HCT116 (cell line): ENCODE measurements around the gene CHI3L2. TPM values are rescaled to one million over a fixed set of nuclear protein-coding genes. Genes with fewer than 3 reads are reported as not detected.

ENCODE experiments used
- ATAC-seq: fragments of 200-7000 bp; cut with Tn5 transposase; 2 replicates; pipeline ENCODE4 v1.9.1; 2020; ENCODE audit warnings: mild to moderate bottlenecking, moderate library complexity
- BruUV-seq: library from RNA; stranded (reverse); fragments of 400-500 nt; replicated peaks from 2 replicates; lab custom pipeline; 2021; lab: Mats Ljungman, UMichigan
- CTCF ChIA-PET: fragments of 300-600 bp; sonication (Branson Sonifier 250); formaldehyde crosslinking; loops from one replicate; lab custom pipeline; 2021; ENCODE audit warnings: antibody characterized with exemption; lab: Charles Lee
- POLR2A ChIA-PET: fragments of 300-600, 350-600 bp; sonication (Branson Sonifier 250); formaldehyde crosslinking; loops from one replicate; lab custom pipeline; 2021; ENCODE audit warnings: antibody characterized with exemption; lab: Charles Lee
- RAD21 ChIA-PET, 2 experiments: fragments of 300-600 bp; sonication (Branson Sonifier 250); formaldehyde crosslinking; loops; one replicate each; lab custom pipeline; 2023; ENCODE audit warnings: low total read pairs in 2 of 2; ENCODE audit not compliant: uncharacterized antibody in 2 of 2, unreplicated experiment in 2 of 2, low non-redundant PET in 1 of 2; lab: Charles Lee
- DNase-seq: peaks from one replicate; pipeline ENCODE4 v3.0.0-alpha.2; 2010; ENCODE audit warnings: low read depth, low spot score
- H2AFZ ChIP-seq: fragments of 200-600 bp; shearing (Covaris generic), sonication (generic); 2 replicates; pipeline ENCODE4 v1.6.1; 2017; ENCODE audit warnings: low read depth, mixed run types, mixed read lengths, antibody characterized with exemption, low read length; ENCODE audit not compliant: poor library complexity, severe bottlenecking
- H3K27ac ChIP-seq: 2 replicates; pipeline ENCODE4 v1.5.1; 2012; ENCODE audit warnings: low read depth, low read length
- H3K27me3 ChIP-seq: fragments of 200-600 bp; sonication (generic); 2 replicates; pipeline ENCODE4 v1.6.1; 2016; ENCODE audit warnings: mixed run types, low read length, mixed read lengths; ENCODE audit not compliant: insufficient read depth
- H3K36me3 ChIP-seq, 2 experiments: fragments of 200-500 bp in 1 of 2; fragments of 200-600 bp in 1 of 2; sonication (Bioruptor generic) in 1 of 2; sonication (generic) in 1 of 2; 2 replicates each; pipeline versions ENCODE4 v1.5.1 to v1.6.1; 2014 to 2016; ENCODE audit warnings: low read length in 2 of 2, inconsistent platforms in 1 of 2, mixed read lengths in 1 of 2, mixed run types in 1 of 2; ENCODE audit not compliant: insufficient read depth in 2 of 2, control insufficient read depth in 1 of 2
- H3K4me1 ChIP-seq, 2 experiments: fragments of 200-600 bp in 1 of 2; sonication (generic) in 1 of 2; 2 replicates each; pipeline versions ENCODE4 v1.5.1 to v1.6.1; 2012 to 2017; ENCODE audit warnings: low read length in 2 of 2, inconsistent platforms in 1 of 2, mild to moderate bottlenecking in 1 of 2, mixed read lengths in 1 of 2, mixed run types in 1 of 2, moderate library complexity in 1 of 2; ENCODE audit not compliant: insufficient read depth in 2 of 2, control insufficient read depth in 1 of 2
- H3K4me2 ChIP-seq: fragments of 200-600 bp; sonication (generic); 2 replicates; pipeline ENCODE4 v1.6.1; 2017; ENCODE audit warnings: mixed run types, low read length, mixed read lengths
- H3K4me3 ChIP-seq, 2 experiments: fragments of 200-600 bp in 1 of 2; sonication (generic) in 1 of 2; replicated peaks in 1 of 2; 2 replicates each; pipeline ENCODE4 v1.5.1; 2011 to 2016; ENCODE audit warnings: low read length in 2 of 2, control low read depth in 1 of 2, low read depth in 1 of 2, mild to moderate bottlenecking in 1 of 2, mixed read lengths in 1 of 2, mixed run types in 1 of 2
- H3K79me2 ChIP-seq: fragments of 200-600 bp; sonication (generic); 2 replicates; pipeline ENCODE4 v1.6.1; 2017; ENCODE audit warnings: mild to moderate bottlenecking, mixed run types, low read length, moderate library complexity, mixed read lengths; ENCODE audit not compliant: insufficient read depth
- H3K9ac ChIP-seq: fragments of 200-600 bp; sonication (generic); 2 replicates; pipeline ENCODE4 v1.6.1; 2016; ENCODE audit warnings: low read length, mixed read lengths
- H3K9me2 ChIP-seq: fragments of 200-600 bp; sonication (generic), shearing (Covaris generic); 2 replicates; pipeline ENCODE4 v1.6.1; 2017; ENCODE audit warnings: mixed run types, mild to moderate bottlenecking, moderate library complexity; ENCODE audit not compliant: insufficient read depth
- H3K9me3 ChIP-seq, 2 experiments: fragments of 200-500 bp in 1 of 2; fragments of 200-600 bp in 1 of 2; sonication (Bioruptor generic) in 1 of 2; sonication (generic) in 1 of 2; 2 replicates each; pipeline ENCODE4 v1.6.1; 2014 to 2017; ENCODE audit warnings: low read length in 2 of 2, mixed read lengths in 2 of 2, inconsistent platforms in 1 of 2, low read depth in 1 of 2, mild to moderate bottlenecking in 1 of 2, mixed run types in 1 of 2, moderate library complexity in 1 of 2; ENCODE audit not compliant: control insufficient read depth in 1 of 2, insufficient read depth in 1 of 2
- H4K20me1 ChIP-seq: fragments of 200-600 bp; sonication (generic), shearing (Covaris generic); 2 replicates; pipeline ENCODE4 v1.6.1; 2017; ENCODE audit warnings: mixed run types, mild to moderate bottlenecking, moderate library complexity; ENCODE audit not compliant: insufficient read depth
- ELF1 ChIP-seq: IDR thresholded peaks from 2 replicates; pipeline ENCODE4 v1.6.1; 2012; ENCODE audit warnings: low read depth, borderline replicate concordance
- EZH2phosphoT487 ChIP-seq: fragments of 200-600 bp; IDR thresholded peaks from 2 replicates; pipeline ENCODE4 v1.6.1; 2018; ENCODE audit warnings: antibody characterized with exemption, borderline replicate concordance
- FOSL1 ChIP-seq: IDR thresholded peaks from 2 replicates; pipeline ENCODE4 v1.6.1; 2012; ENCODE audit warnings: low read depth
- JUND ChIP-seq: IDR thresholded peaks from 2 replicates; pipeline ENCODE4 v1.6.1; 2012
- POLR2AphosphoS5 ChIP-seq: IDR thresholded peaks from 2 replicates; pipeline ENCODE4 v1.6.1; 2011; ENCODE audit warnings: mild to moderate bottlenecking, low read depth, low read length, moderate library complexity
- RAD21 ChIP-seq: IDR thresholded peaks from 2 replicates; pipeline ENCODE4 v1.6.1; 2012; ENCODE audit warnings: low read depth, mild to moderate bottlenecking
- REST ChIP-seq: IDR thresholded peaks from 2 replicates; pipeline ENCODE4 v1.6.1; 2012; ENCODE audit warnings: low read depth
- SIN3A ChIP-seq: IDR thresholded peaks from 2 replicates; pipeline ENCODE4 v1.6.1; 2012; ENCODE audit warnings: low read depth
- TCF7L2 ChIP-seq: IDR thresholded peaks from 2 replicates; pipeline ENCODE4 v1.7.0; 2011; ENCODE audit warnings: borderline replicate concordance, inconsistent platforms; ENCODE audit not compliant: insufficient read depth, insufficient read length; ENCODE audit errors: extremely low read depth
- YY1 ChIP-seq: IDR thresholded peaks from 2 replicates; pipeline ENCODE4 v1.6.1; 2011; ENCODE audit warnings: low read length, low read depth, moderate library complexity, mild to moderate bottlenecking; ENCODE audit not compliant: insufficient replicate concordance; ENCODE audit errors: extremely low read depth
- ZNF274 ChIP-seq: fragments of 200-500 bp; sonication (Bioruptor generic); IDR thresholded peaks from 2 replicates; pipeline ENCODE4 v1.6.1; 2014; ENCODE audit warnings: mild to moderate bottlenecking, low read depth, low read length, inconsistent platforms
- intact Hi-C: fragments of 100-400 bp; cut with micrococcal nuclease; formaldehyde crosslinking; loops from 2 replicates; pipeline ENCODE4 v1.10.0; 2022
- total RNA-seq: library from RNA; stranded (reverse); gene quantifications from one replicate; pipeline ENCODE4 v1.2.1, GENCODE V29; 2021; ENCODE audit not compliant: unreplicated experiment
- TF ChIP-seq, protein P1 (sequence below), 3 experiments: fragments of 200-600 bp in 1 of 3; sonication (generic) in 1 of 3; IDR thresholded peaks in 2 of 3; conservative IDR thresholded peaks in 1 of 3; 2 replicates each; pipeline ENCODE4 v1.5.1; 2012 to 2017; ENCODE audit warnings: low read depth in 2 of 3, low read length in 2 of 3, antibody characterized with exemption in 1 of 3, borderline replicate concordance in 1 of 3, control low read depth in 1 of 3, mild to moderate bottlenecking in 1 of 3, mixed read lengths in 1 of 3, mixed run types in 1 of 3, moderate library complexity in 1 of 3; ENCODE audit not compliant: insufficient read depth in 1 of 3
- TF ChIP-seq, protein P2 (sequence below): IDR thresholded peaks from 2 replicates; pipeline ENCODE4 v1.6.1; 2012

Gene CHI3L2
- total RNA-seq, 1 experiment from 2014 or later = not detected

GRCh38 chr1:111190931-111191451 lies 36.5 kb upstream of the CHI3L2 start (continued):
- TF ChIP-seq TCF7L2 = no peak

DNA sequence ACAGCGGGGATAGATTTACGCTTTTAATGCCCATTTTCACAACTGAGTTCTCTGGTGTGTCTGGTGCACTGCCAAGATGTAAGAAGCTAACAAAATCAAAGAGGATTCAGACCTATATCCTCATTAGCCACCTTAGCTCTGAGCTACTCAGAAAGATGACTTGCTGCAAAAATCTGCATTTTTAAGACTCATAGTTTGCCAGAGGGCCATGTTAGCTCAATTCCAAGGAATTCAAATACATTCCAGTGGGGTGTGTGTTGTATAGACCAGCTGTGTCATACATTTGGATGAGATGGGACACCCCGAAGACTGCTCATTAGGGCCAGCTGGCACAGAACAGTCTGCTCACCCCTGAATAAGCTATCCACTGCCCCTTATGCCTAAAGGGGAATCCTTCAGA lies 36.0 kb upstream of the CHI3L2 start:
- Histone ChIP-seq H4K20me1 (no peaks in the 10 kb centered on the region), H3K36me3 (peaks cover 11 to 33% of the 10 kb centered on the region in 2 experiments; a peak in 3 of 4 replicates), H3K27ac (no peak overlapping the region), H3K9ac (no peak overlapping the region), H3K27me3 (no peaks in the 10 kb centered on the region), H3K79me2 (no peaks in the 10 kb centered on the region), H3K4me1 (no peaks in the 10 kb centered on the region), H3K9me2 (no peaks in the 10 kb centered on the region), H3K9me3 (no peaks in the 10 kb centered on the region), H3K4me2 (no peak overlapping the region), H3K4me3 (no peak overlapping the region), H2AFZ (no peak overlapping the region)
- ChIA-PET RAD21 (no interaction called here), POLR2A (no interaction called here), CTCF (interaction anchor here (1.1 kb wide), 1 partner anchor 11 kb away, joined by 3 read pairs; no protein-coding TSS in a partner anchor)
- intact Hi-C loops = no loop called here
- TF ChIP-seq ELF1 = no peak
- TF ChIP-seq JUND = no peak
- TF ChIP-seq RAD21 = no peak
- TF ChIP-seq SIN3A = no peak
- TF ChIP-seq FOSL1 = no peak
- TF ChIP-seq, protein P1, sequence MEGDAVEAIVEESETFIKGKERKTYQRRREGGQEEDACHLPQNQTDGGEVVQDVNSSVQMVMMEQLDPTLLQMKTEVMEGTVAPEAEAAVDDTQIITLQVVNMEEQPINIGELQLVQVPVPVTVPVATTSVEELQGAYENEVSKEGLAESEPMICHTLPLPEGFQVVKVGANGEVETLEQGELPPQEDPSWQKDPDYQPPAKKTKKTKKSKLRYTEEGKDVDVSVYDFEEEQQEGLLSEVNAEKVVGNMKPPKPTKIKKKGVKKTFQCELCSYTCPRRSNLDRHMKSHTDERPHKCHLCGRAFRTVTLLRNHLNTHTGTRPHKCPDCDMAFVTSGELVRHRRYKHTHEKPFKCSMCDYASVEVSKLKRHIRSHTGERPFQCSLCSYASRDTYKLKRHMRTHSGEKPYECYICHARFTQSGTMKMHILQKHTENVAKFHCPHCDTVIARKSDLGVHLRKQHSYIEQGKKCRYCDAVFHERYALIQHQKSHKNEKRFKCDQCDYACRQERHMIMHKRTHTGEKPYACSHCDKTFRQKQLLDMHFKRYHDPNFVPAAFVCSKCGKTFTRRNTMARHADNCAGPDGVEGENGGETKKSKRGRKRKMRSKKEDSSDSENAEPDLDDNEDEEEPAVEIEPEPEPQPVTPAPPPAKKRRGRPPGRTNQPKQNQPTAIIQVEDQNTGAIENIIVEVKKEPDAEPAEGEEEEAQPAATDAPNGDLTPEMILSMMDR (IDR thresholded peaks at IDR 0.05 in 2 of 3, conservative IDR thresholded peaks at IDR 0.05 in 1 of 3; ENCODE audit: borderline replicate concordance in 1 of 3, insufficient read depth in 1 of 3, low read depth in 2 of 3, low read length in 2 of 3) = no peak
- TF ChIP-seq YY1 = no peak
- TF ChIP-seq, protein P2, sequence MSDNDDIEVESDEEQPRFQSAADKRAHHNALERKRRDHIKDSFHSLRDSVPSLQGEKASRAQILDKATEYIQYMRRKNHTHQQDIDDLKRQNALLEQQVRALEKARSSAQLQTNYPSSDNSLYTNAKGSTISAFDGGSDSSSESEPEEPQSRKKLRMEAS = no peak
- TF ChIP-seq ZNF274 = no peak
- TF ChIP-seq REST = no peak
- no peak for TF ChIP-seq POLR2AphosphoS5
- TF ChIP-seq EZH2phosphoT487 = no peak
- ATAC-seq (no peak), DNase-seq (no peak)
- no TSS peak for BruUV-seq
